WTC11 (cell line): ENCODE measurements around the gene CCDC167.

Source experiments
- CBFB ChIP-seq: sonication (generic); formaldehyde crosslinking; IDR thresholded peaks from 2 replicates; pipeline ENCODE4 v1.8.1; 2022; ENCODE audit warnings: mild to moderate bottlenecking, low read depth, missing genetic modification reagents
- GTF2I ChIP-seq: fragments of 250-450 bp; sonication (Bioruptor Pico); conservative IDR thresholded peaks from 2 replicates; pipeline ENCODE4 v1.4.0; 2021; ENCODE audit warnings: mild to moderate bottlenecking
- JUN ChIP-seq: sonication (generic); formaldehyde crosslinking; IDR thresholded peaks from 2 replicates; pipeline ENCODE4 v1.8.0; 2023; ENCODE audit warnings: mild to moderate bottlenecking, missing genetic modification reagents
- NFYB ChIP-seq: sonication (generic); formaldehyde crosslinking; conservative IDR thresholded peaks from 2 replicates; pipeline ENCODE4 v1.8.0; 2022; ENCODE audit warnings: low read depth, missing genetic modification reagents
- NR3C1 ChIP-seq: sonication (generic); formaldehyde crosslinking; conservative IDR thresholded peaks from 2 replicates; pipeline ENCODE4 v1.8.1; 2023; ENCODE audit warnings: low read depth, mild to moderate bottlenecking, missing genetic modification reagents
- SP1 ChIP-seq: sonication (generic); formaldehyde crosslinking; conservative IDR thresholded peaks from 2 replicates; pipeline ENCODE4 v1.8.1; 2022; ENCODE audit warnings: missing genetic modification reagents
- TEAD4 ChIP-seq: sonication (generic); formaldehyde crosslinking; IDR thresholded peaks from 2 replicates; pipeline ENCODE4 v1.8.0; 2022; ENCODE audit warnings: mild to moderate bottlenecking, missing genetic modification reagents
- ZNF121 ChIP-seq: sonication (generic); formaldehyde crosslinking; IDR thresholded peaks from 2 replicates; pipeline ENCODE4 v1.8.0; 2023; ENCODE audit warnings: missing genetic modification reagents
- TF ChIP-seq, protein P1 (sequence below): sonication (generic); formaldehyde crosslinking; IDR thresholded peaks from 2 replicates; pipeline ENCODE4 v1.8.0; 2022; ENCODE audit warnings: mild to moderate bottlenecking, missing genetic modification reagents
- TF ChIP-seq, protein P2 (sequence below): fragments of 200-600 bp; IDR thresholded peaks from 2 replicates; pipeline ENCODE4 v1.8.0; 2022; ENCODE audit warnings: antibody characterized with exemption
- TF ChIP-seq, protein P3 (sequence below): sonication (generic); formaldehyde crosslinking; IDR thresholded peaks from 2 replicates; pipeline ENCODE4 v1.8.1; 2023; ENCODE audit warnings: mild to moderate bottlenecking, moderate library complexity, missing genetic modification reagents
- TF ChIP-seq, protein P4 (sequence below): sonication (generic); formaldehyde crosslinking; IDR thresholded peaks from 2 replicates; pipeline ENCODE4 v1.8.0; 2022; ENCODE audit warnings: mild to moderate bottlenecking, missing genetic modification reagents
- TF ChIP-seq, protein P5 (sequence below): fragments of 250-450 bp; sonication (Bioruptor Pico); IDR thresholded peaks from 2 replicates; pipeline ENCODE4 v2.1.2; 2022; ENCODE audit warnings: mild to moderate bottlenecking, moderate library complexity
- TF ChIP-seq, protein P6 (sequence below): sonication (generic); formaldehyde crosslinking; IDR thresholded peaks from 2 replicates; pipeline ENCODE4 v1.8.1; 2023; ENCODE audit warnings: mild to moderate bottlenecking, missing genetic modification reagents, moderate library complexity

DNA sequence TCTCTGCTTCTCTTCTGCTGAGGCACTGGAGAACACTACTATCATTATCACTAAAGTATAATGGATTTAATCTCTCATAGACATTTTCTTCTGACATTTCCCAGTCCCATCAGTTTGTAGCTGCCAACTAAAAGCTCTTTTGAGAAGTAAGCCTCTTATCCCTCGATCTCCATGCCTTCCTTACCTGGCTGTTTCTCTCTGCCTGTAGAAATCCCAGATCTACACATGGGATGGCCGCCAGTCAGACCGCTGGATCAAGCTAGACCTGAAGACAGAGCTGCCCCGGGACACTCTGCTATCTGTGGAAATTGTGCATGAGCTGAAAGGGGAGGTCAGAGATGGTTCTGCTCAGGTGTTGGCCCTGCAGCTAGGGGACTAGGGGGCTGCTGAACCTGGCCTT is 25.4 kb downstream of the CCDC167 start:
- TF ChIP-seq, protein P1, sequence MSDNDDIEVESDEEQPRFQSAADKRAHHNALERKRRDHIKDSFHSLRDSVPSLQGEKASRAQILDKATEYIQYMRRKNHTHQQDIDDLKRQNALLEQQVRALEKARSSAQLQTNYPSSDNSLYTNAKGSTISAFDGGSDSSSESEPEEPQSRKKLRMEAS = no peak
- TF ChIP-seq, protein P2, sequence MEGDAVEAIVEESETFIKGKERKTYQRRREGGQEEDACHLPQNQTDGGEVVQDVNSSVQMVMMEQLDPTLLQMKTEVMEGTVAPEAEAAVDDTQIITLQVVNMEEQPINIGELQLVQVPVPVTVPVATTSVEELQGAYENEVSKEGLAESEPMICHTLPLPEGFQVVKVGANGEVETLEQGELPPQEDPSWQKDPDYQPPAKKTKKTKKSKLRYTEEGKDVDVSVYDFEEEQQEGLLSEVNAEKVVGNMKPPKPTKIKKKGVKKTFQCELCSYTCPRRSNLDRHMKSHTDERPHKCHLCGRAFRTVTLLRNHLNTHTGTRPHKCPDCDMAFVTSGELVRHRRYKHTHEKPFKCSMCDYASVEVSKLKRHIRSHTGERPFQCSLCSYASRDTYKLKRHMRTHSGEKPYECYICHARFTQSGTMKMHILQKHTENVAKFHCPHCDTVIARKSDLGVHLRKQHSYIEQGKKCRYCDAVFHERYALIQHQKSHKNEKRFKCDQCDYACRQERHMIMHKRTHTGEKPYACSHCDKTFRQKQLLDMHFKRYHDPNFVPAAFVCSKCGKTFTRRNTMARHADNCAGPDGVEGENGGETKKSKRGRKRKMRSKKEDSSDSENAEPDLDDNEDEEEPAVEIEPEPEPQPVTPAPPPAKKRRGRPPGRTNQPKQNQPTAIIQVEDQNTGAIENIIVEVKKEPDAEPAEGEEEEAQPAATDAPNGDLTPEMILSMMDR = no peak
- TF ChIP-seq NFYB (CRISPR knock-in tag) = no peak
- TF ChIP-seq SP1 = no peak
- TF ChIP-seq, protein P3, sequence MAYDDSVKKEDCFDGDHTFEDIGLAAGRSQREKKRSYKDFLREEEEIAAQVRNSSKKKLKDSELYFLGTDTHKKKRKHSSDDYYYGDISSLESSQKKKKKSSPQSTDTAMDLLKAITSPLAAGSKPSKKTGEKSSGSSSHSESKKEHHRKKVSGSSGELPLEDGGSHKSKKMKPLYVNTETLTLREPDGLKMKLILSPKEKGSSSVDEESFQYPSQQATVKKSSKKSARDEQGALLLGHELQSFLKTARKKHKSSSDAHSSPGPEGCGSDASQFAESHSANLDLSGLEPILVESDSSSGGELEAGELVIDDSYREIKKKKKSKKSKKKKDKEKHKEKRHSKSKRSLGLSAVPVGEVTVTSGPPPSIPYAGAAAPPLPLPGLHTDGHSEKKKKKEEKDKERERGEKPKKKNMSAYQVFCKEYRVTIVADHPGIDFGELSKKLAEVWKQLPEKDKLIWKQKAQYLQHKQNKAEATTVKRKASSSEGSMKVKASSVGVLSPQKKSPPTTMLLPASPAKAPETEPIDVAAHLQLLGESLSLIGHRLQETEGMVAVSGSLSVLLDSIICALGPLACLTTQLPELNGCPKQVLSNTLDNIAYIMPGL = no peak
- no peak for TF ChIP-seq TEAD4
- no peak for TF ChIP-seq CBFB
- no peak for TF ChIP-seq NR3C1 (CRISPR knock-in tag)
- TF ChIP-seq ZNF121 (CRISPR knock-in tag) = no peak
- TF ChIP-seq, protein P4, sequence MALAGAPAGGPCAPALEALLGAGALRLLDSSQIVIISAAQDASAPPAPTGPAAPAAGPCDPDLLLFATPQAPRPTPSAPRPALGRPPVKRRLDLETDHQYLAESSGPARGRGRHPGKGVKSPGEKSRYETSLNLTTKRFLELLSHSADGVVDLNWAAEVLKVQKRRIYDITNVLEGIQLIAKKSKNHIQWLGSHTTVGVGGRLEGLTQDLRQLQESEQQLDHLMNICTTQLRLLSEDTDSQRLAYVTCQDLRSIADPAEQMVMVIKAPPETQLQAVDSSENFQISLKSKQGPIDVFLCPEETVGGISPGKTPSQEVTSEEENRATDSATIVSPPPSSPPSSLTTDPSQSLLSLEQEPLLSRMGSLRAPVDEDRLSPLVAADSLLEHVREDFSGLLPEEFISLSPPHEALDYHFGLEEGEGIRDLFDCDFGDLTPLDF = no peak
- TF ChIP-seq, protein P5, sequence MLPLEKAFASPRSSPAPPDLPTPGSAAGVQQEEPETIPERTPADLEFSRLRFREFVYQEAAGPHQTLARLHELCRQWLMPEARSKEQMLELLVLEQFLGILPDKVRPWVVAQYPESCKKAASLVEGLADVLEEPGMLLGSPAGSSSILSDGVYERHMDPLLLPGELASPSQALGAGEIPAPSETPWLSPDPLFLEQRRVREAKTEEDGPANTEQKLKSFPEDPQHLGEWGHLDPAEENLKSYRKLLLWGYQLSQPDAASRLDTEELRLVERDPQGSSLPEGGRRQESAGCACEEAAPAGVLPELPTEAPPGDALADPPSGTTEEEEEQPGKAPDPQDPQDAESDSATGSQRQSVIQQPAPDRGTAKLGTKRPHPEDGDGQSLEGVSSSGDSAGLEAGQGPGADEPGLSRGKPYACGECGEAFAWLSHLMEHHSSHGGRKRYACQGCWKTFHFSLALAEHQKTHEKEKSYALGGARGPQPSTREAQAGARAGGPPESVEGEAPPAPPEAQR (CRISPR knock-in tag) = no peak
- TF ChIP-seq, protein P6, sequence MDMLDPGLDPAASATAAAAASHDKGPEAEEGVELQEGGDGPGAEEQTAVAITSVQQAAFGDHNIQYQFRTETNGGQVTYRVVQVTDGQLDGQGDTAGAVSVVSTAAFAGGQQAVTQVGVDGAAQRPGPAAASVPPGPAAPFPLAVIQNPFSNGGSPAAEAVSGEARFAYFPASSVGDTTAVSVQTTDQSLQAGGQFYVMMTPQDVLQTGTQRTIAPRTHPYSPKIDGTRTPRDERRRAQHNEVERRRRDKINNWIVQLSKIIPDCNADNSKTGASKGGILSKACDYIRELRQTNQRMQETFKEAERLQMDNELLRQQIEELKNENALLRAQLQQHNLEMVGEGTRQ (CRISPR knock-in tag) = no peak
- TF ChIP-seq GTF2I (CRISPR knock-in tag) = no peak
- TF ChIP-seq JUN (CRISPR knock-in tag) = no peak
